ENCODE measurements around the gene CTNNB1.

CTNNB1 gene

DNA sequence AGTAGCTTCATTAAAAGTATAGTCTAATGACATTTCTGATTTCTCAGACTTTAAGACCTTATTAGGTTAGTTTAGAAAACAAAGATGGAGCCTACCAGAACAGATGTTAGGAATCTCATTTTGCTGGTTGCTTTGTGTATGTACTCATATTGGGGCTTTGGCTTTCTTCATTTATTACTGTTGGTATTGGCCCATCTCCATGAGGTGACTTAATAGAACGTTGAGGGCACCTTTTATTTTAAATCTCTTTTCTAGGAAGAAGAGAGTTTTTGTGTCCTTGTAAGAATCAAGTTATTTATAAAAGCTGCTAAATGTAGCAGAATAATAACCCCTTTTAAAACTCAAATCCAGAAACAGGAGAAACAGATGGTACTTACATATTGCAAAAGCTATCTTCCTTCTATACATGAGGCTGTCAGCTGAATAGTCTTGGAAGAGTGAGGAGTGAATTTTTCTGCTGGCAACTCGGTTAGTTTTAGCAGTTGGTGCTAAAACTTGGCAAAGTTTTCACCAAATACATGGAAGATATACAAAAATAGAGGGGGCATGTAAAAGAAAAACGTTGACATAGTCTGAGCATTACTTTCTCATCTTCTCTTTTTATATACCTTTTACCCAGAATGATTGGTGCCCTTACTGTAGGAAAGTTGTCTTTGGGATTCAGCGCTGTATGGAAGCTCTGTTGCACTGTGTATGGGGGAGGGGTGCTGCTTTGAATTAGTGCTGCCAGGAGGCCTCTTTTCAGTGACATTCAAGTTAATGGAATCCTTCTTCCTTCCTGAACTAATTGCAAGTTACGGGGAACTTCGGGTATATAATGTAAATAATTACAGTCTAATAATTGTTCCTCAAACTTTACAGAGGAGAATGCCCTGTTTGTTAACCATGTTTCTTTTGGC, 35.8 kb downstream of the CTNNB1 start:
- no peak for DNase-seq (ENCODE audit: low spot score)

DNA sequence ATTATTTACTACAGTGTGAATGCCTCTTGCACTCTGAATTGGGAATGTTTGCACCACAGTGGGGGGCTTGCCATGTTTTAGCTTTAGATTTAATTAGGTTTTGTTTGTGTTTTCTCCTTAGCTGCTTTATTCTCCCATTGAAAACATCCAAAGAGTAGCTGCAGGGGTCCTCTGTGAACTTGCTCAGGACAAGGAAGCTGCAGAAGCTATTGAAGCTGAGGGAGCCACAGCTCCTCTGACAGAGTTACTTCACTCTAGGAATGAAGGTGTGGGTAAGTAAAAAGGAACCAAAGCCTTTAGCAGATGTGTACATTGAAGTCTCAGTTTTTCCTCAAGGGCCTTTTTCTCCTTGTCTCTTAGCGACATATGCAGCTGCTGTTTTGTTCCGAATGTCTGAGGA, 36.9 kb downstream of the CTNNB1 start:
- no peak for DNase-seq (ENCODE audit: low spot score)
- TF ChIP-seq, protein P1, sequence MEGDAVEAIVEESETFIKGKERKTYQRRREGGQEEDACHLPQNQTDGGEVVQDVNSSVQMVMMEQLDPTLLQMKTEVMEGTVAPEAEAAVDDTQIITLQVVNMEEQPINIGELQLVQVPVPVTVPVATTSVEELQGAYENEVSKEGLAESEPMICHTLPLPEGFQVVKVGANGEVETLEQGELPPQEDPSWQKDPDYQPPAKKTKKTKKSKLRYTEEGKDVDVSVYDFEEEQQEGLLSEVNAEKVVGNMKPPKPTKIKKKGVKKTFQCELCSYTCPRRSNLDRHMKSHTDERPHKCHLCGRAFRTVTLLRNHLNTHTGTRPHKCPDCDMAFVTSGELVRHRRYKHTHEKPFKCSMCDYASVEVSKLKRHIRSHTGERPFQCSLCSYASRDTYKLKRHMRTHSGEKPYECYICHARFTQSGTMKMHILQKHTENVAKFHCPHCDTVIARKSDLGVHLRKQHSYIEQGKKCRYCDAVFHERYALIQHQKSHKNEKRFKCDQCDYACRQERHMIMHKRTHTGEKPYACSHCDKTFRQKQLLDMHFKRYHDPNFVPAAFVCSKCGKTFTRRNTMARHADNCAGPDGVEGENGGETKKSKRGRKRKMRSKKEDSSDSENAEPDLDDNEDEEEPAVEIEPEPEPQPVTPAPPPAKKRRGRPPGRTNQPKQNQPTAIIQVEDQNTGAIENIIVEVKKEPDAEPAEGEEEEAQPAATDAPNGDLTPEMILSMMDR (IDR thresholded peaks at IDR 0.05; ENCODE audit: extremely low read depth, missing control alignments) = no peak

More for the DNA sequence above, 35.8 kb downstream of the CTNNB1 start:
- TF ChIP-seq, protein P1 (IDR thresholded peaks at IDR 0.05; ENCODE audit: extremely low read depth, missing control alignments) = no peak

DNA sequence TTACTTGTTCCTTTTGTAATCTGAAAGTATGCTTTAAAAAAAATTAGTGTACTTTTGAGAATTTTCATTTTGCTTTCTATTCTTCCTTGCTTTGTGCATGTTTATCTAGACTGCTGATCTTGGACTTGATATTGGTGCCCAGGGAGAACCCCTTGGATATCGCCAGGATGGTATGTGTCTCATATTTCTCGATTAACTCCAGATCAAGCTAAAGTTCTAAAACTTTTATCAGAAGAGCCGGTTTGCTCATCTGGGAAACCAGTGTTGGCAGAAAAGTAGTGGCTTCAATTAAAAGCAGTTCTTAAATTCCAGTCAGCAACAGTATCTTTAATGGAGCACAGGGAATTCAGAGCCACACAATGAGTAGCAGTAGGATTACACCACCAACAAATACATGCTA, 38.6 kb downstream of the CTNNB1 start:
- no peak for DNase-seq (ENCODE audit: low spot score)
- TF ChIP-seq, protein P1 (IDR thresholded peaks at IDR 0.05; ENCODE audit: extremely low read depth, missing control alignments) = no peak

DNA sequence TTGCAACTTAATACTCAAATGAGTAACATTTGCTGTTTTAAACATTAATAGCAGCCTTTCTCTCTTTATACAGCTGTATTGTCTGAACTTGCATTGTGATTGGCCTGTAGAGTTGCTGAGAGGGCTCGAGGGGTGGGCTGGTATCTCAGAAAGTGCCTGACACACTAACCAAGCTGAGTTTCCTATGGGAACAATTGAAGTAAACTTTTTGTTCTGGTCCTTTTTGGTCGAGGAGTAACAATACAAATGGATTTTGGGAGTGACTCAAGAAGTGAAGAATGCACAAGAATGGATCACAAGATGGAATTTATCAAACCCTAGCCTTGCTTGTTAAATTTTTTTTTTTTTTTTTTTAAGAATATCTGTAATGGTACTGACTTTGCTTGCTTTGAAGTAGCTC, 40.3 kb downstream of the CTNNB1 start:
- TF ChIP-seq, protein P1 (IDR thresholded peaks at IDR 0.05; ENCODE audit: extremely low read depth, missing control alignments) = no peak
- no peak for DNase-seq (ENCODE audit: low spot score)

DNA sequence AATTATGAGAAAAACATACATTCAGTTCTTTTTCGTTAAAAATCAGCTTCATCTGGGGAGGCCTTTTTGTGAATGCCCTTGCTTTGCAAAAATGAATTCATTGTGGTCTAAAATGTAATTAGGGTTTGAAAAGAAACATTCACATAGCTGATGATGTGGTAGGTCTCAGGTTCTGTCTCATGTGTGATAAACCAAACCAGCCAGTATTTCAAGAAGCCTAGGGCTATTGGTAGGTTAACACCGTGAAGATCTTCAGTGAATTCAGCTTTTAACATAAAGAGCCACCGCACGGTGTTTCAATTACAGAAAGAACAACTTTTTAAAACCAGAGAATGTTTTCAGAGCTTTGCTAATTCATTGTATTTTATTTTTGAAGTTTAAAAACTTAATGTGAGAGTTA, 41.9 kb downstream of the CTNNB1 start:
- TF ChIP-seq, protein P1 (IDR thresholded peaks at IDR 0.05; ENCODE audit: extremely low read depth, missing control alignments) = no peak

DNA sequence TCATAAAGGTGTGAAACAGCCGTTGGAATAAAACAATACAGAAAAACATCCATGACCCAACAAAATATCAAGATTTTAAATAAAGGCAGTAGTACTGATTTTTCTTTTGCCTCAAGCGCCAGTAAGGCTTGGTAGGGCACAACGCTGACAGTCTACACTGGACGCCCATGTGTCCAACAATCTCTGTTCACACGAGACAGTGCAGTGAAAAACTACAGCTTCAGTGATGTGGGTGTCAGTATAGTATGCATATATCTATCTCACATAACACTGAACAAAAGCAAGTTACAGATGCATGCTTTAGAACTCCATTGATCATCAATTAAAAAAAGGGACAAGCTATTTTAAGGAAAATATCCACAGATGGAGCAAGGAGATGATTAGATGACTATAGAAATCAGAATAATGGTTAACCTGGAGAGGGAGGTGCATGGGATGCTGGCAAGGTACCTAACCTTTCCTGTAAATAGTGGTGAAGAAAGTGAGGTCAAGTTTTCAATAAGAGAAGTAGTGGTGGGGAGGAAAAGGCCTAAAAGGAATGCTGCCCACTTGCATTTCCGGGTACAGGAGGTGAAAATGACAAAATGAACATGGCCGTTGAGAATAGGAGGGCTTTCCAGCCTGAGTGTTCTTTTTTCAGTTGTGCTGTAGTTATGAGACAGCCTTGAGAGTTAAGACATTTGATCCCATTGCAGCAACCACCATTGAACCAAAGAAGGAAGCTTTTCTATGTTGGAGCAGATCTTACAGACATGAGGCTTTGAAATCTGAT, 42.7 kb downstream of the CTNNB1 start:
- TF ChIP-seq, protein P1 (IDR thresholded peaks at IDR 0.05; ENCODE audit: extremely low read depth, missing control alignments) = no peak
- DNase-seq (ENCODE audit: low spot score) = no peak

More for the DNA sequence above, 41.9 kb downstream of the CTNNB1 start:
- no peak for DNase-seq (ENCODE audit: low spot score)

DNA sequence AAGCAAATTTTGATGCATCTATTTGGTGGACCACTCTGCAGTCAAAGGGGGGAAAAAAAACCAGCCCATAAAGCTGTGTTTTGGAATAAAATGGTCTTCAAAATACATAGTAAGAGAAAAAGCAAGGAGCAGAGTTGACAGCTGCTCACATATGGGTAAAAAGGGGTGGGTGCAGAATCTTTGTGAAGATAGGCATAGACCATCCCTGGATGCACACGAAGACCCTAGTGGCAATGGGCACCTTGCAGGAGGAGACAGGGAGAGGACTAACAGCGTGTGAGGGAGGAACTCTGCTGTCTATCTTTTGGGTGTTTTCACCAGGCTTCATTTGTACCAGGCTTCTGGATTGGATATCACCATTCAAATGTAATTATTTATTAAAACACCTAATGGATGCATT, 43.9 kb downstream of the CTNNB1 start:
- DNase-seq (ENCODE audit: low spot score) = no peak
- TF ChIP-seq, protein P1 (IDR thresholded peaks at IDR 0.05; ENCODE audit: extremely low read depth, missing control alignments) = no peak

Data from GM20000 (cell line).